HG02642 (cell line): Measurements from ENCODE around the gene HOXB4.

Experiments
- ATAC-seq: cut with Tn5 transposase; IDR thresholded peaks from one replicate; pipeline ENCODE4 v1.9.1; 2021; ENCODE audit warnings: mild to moderate bottlenecking; ENCODE audit not compliant: unreplicated experiment, poor library complexity

The HOXB4 gene

DNA sequence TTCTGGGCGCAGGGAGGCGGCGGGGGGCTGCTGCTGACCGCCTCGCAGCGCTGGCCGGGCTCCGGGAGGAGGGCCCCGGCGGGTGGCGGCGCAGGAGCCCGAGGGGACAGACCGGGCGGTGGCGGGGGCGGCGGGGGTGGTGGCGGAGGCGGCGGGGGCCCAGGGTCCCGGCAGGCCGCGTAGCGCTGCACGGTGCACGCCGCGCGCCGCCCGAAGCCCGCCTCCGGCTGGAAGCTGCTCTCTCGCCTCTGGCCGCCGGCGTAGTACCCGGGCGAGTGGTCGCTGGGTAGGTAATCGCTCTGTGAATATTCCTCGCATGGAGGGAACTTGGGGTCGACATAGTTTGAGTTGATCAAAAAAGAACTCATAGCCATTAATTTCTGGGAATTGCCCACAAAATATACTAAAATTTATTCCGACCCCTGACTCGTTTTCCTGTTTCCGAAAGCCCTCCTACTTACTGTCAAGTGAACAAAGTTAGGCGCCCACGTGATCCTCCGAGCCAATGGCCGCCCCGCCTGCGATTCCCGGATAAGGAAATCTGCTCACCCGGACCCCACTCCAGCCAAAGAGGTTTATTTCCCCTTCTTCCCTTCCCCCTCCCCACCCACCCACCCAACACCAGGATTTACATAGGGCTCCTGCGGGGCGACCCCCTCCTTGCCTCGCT, at the start of gene HOXB4:
TSS of gene HOXB4 (minus strand) at position 405 of the 670 bp plus-strand sequence. CDS start at position 374, 31 bp downstream.
- ATAC-seq: peak; percentile 58

DNA sequence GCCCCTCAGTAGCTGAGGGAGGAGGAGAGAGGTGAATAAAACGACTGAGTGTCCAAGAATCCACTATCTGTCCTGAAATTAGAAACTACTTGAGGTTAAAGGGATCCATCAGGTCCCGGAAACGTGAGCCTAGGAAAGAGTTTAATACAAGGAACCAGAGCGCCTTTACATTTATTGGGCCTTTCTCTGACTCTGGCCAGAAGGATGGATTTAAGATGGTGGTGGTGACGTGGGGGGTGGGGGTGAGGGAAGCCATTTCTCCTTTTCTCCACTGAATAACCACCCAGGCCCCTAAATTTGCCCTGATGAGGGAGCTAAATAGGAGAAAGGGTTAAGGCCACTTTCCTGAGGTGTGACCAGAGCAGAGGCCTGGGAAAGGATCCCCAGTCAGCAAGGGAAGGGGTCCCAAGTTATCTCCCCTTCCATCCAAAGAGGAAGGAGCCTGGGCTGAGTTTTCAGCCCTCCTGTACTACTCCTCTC, 49.0 kb upstream of the HOXB4 start:
- no peak for ATAC-seq

DNA sequence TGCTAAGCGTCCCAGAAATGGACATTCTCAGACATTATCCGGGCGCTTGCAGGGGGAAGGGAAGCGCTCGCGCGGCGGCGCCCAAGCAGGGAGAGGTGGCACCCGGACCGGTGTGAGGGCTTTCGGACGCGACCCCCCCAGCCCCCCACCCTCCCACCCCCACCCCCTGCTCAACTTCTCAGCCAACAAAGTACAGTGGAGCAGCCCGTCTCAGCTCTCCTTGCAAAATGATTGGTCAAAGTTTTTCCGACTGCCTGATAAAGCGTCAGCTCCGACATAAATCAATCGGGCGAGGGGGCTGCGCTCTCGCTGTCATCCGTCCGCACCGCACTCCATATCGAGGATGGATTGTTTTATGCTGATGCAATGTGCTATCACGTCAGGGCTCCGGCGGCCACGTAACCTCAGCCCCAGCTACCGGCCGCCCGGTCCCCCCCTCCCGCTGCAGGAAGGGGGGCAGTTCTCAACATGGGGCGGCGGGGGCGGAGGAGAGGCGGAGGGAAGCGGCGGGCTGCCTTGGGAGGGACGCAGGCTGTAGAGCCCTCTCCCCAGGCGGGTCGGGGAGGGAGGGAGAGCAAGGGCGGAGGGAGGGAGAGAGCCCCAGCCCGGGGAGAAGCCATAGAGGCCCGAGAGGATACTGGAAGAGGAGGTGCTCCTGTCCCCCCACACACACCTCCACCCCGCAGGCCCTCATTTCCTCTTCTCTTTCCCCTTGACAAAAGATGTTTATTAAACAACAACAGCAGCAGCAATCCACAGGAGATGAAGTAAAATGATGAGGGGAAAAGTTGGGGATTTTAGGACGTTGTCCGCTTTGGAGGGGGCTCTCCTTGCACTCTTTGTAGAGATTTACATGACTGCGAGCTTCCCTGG, 48.3 kb upstream of the HOXB4 start, which contains the start of gene HOXB9:
TSS of gene HOXB9 (minus strand) at position 114 of the 873 bp plus-strand sequence. CDS start at position 25, 89 bp downstream.
- ATAC-seq: no peak

DNA sequence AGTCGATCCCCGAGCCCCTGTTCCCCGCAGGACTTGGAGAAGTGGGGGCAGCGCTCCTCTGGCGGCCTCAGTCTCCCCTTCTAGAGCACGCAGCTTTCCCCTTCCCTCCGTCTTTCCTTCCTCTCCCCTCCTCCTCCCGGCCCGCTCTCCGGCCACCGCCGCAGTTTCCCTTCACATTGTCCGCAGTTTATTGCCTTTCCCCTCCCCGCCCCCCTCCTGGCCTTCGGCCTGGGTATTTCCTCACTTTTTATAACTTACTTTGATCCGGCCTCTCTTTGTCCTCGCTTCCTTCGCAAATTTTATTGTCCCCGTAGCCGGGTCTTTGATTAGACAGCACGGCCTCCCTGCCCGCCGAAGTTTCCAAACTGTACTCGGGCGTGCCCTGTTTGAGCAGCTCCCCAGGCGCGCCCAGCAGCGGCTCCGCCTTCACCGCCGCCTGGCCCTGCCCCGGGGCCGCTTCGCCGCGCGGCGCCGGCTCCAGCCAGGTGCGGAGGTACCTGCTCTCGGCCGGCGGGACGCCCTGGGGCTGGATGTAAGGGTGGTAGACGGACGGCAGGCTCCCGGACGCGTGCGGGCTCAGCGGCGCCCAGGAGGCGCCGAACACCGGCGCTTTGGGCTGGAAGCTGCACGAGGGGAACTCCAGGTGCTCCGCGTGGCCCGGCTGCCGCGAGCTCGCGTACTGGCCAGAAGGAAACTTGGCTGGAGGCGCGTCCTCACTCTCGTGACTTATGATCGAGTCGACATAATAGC, 47.5 kb upstream of the HOXB4 start:
- no peak for ATAC-seq

DNA sequence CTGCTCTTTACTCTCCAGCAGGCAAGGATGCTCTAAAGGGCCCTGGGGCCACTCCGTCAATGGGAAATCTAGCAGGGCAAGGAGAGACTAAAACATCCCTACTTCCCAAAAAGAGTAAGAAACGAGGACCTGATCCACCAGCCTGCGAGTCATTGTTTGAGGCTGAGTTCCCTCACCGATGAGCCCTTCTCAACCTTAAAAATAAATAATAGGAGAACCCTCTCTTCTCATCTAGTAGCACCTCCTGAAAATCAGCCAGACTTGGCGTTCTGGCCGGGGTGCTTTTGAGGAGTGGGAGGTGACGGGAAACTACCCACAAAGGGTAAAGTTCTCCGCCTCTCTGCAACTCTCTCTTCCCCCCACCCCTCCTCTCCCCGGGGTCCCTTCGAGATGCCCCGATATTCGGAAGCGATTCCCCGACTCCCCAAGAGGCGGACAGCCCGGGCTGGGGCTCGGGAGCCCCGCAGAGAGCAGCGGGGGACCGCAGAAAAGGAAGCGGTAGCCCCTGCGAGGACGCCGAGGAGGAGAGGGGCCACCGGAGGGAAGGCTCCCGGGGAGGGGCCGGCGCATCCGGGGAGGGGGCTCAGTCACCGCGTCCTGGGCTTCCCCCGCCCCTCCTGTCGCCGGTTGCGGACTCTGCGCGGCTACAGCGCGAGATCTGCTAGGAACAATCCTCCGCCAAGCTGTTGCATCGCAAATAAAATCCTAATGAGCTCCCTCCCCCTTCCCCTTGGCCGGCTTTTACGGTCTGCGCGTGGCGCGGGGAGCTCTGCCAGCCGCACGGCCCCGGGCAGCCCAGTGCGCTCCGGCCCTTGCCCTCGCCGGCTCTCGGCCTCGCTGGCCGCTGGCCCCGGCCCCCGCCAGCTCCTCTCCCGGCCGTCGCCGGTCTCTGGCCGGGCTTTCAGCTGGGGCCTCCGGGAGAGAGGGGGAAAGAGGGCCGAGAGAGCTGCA, 46.7 kb upstream of the HOXB4 start:
- ATAC-seq: no peak

DNA sequence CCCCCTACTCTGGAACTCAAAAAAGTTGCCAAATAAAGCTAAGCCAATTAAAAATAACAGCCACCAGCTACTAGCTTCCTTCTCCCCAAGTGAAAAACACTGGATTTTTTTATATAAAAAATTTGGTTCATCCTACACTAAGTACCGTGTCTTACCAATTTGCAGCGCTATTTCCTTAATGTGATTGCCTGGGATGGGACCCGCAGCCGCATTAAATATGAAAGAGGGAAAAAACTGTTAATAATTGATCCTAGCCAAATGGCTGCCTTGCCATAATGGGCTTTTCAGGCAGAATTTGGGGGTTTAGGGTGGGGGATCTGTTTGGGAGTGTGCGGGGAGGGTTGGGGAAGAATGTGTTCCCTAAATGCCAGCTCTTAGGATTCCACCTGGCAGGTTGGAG, 46.0 kb upstream of the HOXB4 start:
- ATAC-seq: no peak

DNA sequence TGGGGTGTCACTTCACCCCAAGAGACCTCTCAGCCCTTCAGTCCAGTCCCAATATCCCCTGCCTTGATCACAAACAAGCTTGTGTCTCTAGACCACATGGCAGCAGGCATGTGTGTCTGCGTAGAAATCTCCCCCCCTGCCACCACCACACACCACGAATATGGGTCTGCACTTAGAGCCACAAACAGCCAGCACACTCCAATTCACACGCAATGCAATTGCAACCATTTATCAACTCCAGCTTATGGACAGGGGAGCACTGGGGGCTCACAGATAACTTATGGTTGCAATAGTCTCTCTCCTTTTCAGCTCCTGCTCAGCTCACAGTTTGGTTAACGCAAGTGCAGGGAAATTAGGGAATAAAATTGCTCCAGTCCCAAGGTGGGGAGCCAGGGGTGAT, 45.4 kb upstream of the HOXB4 start:
- no peak for ATAC-seq

DNA sequence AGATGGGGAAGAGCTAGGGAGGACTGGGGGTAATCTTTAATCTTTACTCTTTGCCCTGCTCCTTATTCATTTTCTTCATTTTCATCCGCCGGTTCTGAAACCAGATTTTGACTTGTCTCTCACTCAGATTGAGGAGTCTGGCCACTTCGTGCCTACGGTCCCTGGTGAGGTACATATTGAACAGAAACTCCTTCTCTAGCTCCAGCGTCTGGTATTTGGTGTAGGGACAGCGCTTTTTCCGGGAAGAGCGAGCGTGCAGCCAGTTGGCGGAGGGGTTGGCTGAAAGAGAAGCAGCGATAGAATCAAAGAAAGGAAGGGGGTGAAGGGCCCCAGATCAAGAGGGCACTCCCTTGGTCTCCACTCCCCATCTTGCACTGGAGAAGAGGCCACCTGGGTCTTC, 44.7 kb upstream of the HOXB4 start:
- ATAC-seq: no peak

DNA sequence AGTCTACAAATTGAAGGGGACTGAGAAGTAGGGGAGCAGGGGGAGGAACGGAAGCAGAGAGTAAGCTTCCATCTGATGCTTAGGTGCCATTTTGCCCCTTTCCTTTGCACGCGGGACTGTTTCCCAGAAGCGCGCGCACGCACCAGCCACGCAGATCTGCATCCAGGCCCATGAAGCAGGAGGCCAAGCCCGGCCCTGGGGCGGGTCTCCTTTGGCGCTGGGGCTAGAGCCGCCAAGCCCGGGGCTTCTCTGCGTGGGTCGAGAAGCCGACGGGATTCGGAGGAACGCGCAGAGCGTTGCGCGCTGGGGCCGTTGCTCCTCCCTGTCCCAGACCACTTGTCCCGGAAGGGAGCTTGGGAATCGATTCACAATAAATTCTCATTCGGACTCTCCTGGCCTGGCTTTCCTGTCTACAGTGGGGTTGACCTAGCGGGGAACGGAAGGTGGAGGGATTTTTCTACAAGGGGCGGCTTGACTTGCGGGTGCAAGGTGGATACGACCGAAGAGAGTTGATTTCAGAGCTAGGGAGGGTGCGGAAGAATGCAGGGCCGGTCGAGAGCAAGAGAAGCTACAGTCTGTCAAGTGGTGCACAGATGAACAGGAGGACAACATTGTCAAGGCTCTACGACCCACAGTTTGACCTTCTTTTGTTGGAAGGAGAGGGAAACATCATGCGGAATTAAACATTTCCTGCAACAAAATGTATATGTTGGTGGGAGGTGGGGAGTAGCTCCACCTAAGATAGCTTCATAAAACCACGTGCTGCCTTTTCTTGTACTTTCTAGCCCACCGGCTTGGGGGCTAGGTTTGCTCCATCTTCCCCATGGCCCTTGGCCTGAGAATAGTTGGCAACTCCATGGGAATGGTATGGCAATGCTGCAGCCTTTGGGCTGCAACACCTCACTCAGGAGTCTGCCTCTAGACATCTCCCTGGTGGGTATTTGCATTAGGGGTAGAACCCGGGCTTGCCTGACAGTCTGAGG, 43.6 kb upstream of the HOXB4 start:
- ATAC-seq: no peak

DNA sequence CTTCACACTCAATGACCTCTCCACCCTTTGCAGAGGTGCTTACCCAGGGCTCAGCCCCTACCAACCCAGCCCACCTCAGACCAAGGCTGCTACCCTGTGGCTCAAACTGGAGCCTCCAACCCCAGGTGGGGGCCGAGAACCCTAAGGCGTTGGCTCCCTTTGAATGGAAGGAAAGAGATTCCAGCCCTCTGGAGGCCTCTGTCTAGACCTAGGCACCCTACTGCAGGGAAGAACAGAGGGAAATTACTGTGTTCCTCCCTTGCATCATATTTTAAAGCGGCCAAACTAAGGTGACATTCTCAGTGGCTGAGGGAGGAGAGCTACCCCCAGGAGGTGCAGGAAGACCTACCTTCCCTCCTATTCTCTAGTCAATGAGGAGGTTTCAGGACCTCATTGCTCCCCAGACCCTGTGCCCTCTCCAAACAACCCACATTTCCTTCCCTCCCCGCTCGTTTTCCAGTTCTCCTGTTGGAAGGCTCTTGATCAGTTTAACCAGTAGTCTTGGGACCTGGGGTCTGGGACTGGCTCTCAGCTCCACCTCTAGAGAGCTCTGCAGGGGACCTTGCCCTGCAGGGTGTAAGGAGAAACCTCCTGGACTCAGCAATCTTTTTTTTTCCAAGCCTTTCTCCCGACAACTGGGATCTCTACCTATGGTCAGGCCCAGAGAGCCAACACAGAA, 42.5 kb upstream of the HOXB4 start:
- no peak for ATAC-seq

DNA sequence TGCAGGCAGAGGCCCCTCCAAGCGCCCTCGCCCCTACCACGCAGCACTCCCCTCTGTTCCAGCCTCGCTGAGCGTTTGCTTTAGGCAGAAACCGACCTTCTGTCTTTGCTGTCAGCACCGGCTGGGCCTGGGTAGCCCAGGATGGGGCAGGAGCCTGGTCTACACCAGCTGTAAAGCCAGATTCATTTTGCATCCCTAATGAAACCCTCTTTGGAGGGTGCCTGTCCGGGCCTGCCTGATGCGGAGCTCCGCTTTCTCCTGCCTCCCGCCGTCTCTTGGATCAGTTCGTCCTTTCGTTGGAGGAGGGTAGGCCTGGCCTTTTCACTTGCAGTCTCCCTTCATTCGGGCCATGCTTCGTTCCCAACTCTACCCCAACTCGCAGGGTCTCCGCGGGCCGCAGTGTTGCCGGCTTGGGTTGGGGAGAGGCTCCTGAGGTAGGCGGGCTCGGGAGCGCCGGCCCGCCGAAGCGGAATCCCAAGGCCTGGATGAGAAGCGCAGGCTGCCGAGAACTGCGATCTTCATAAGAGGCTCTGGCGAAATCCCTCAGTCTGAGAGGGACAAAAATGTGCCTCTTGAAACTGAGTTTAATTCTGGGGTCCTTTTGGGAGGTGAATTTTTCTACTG, 41.8 kb upstream of the HOXB4 start:
- ATAC-seq: no peak

DNA sequence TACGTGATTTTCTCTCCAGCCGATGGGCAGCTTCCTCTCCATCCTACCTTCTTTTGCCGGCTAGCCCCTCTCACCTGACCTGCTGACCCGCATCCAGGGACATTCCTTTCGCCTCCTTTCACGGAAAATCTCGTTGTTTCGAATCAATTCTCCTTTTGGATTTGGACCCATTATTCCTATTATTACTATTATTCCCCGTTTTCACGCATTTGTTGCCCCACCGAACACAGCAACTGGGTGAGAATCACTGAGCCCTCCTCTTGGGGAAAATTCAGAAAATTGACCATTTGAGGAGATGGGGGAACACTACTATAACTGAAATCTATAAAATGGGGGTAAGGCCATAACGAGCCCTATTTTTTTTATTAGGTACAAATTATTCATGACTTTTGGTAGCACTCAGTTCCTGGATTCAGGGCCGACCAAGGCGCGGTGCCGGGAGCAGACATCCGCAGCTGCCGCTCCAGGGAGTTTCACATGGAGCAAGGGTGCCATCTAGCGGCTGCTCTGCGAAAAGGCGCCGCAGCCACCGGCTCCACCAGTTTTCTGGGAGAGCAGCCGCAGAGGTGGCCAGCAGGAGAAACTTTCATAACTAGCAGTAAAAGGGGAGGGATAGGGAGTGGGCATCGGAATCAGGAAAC, 40.2 kb upstream of the HOXB4 start:
- ATAC-seq: no peak

DNA sequence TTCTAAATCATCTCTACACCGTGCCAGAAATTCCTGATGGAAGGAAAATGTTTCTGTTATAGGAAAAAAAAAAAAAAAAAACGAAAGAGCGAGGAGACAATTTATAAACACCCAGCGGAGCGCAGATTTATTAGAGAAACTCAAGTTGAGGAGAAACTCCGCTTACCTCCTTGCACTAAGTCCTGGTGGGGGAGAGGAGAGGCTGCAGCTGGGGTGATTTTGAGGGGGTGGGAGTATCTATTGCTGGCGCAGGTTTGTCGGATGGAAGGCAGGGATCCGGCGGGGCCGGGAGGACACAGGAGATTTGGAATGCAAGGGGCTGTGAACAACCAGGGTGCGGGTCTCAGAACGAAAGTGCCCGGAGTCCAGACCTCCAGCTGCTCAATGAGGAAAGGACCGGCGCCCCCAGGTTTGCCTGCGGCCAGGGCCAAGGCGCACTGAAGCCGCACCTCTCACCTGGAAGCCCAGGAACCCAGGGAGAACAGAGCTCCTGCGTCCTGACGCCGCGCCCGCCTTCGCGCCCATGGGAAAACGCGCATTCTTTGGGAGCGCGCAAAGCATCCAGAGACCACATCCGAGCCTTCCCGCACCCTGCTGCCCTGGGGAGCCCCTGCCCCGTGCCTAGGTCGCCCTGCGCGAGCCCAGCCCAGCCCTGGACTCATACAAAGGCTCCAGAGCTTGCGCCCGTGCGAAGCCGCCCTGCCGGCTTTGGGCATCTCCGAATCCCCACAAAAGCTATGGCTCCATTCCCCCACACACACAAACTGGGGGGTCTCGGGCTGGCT, 39.5 kb upstream of the HOXB4 start:
- ATAC-seq: no peak

DNA sequence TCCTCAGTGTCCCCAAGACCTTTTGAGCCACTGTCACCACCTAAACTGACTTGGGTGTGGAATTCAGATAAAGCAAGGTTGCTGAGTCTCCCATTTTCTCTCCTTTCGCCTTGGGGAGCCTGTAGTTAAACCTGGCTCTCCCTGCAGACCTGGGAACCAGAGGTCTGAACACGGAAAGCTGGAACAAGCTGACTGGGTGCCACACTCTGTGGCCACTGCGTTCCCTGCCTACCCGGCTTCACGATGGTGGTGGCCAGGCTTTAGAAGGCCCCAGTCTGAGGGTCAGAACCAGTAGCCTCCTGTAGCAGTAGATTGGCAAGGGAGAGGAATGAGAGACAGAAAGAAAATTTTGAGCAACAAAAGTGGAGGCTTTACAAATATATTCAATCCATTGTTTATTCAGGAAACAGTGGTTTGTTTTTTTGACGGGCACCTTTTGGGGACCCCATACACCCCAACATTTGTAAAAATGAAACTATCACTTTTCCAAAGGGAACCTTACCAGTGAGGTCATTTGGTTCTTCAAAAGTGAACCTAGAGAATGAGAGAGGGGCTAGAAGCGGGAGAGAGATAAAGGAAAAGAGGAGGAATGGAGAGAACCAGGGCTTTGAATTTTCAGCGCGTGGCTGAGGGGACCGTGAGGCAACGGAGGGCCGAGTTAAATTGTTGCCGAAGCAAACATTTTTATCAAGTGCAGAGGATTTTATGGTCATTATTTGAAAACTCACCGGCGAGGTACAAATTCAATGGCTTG, 38.7 kb upstream of the HOXB4 start:
- no peak for ATAC-seq

DNA sequence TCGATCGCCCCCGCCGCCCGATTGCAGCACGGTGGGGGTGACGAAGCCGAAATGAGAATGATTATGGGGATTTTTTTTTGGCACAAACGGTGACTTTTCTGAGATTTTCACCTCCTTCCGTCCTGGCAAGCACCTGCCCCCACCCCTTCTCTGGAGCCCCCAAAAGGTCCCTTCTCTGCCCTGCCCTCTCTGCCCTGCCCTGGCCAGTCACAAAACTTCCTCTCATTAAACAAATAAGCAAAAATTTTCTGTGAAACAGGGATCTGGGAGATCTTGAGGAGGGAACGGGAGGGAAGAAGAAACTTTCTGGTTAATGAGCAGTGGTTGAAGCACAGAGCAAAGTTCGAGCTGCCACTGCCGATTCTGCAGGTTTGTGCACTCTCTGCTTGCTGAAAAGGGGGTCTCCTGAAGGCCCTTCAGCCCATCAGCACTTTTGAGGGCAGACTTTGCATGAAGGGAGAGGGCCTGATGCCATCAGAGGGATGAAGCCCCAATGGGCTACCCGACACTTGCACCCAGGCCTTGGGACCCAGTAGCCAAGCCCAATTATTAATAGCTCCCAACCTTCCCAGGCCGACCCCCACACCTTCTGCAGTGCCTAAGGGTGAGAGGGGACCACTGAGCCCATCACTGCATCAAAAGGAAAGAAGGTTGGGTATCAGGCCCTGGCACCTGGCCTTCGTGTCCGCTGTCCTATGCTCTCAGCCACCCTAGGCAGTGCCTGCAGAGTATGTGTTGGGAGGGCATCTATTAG, 38.0 kb upstream of the HOXB4 start:
- ATAC-seq: no peak
